Ovary (tissue), 9 donors: ENCODE measurements around the gene NFKBIZ. TPM values are rescaled to one million over a fixed set of nuclear protein-coding genes. Genes with fewer than 3 reads are reported as not detected.

Experiments used
- DNase-seq, 5 donors: peaks; one replicate each; pipeline ENCODE4 v3.0.0-alpha.2; 2019 to 2020
- H3K27ac ChIP-seq, 2 donors: fragments of 200-600 bp; one replicate each; pipeline versions ENCODE4 v1.5.1 to v1.8.0; 2019 to 2022
- H3K27me3 ChIP-seq: fragments of 200-600 bp; one replicate; pipeline ENCODE4 v1.8.0; 2022
- H3K36me3 ChIP-seq: fragments of 200-600 bp; sonication (generic); one replicate; pipeline ENCODE4 v1.5.1; 2019
- H3K4me1 ChIP-seq: one replicate; pipeline ENCODE4 v1.8.1; 2013; ENCODE audit warnings: mild to moderate bottlenecking, moderate library complexity; ENCODE audit not compliant: insufficient read depth
- H3K4me3 ChIP-seq: fragments of 200-600 bp; sonication (generic); one replicate; pipeline ENCODE4 v1.5.1; 2017
- H3K9me3 ChIP-seq, 2 donors: fragments of 200-600 bp in 1 of 2; sonication (generic) in 1 of 2; one replicate each; pipeline versions ENCODE4 v1.5.1 to v1.8.1; 2013 to 2019; ENCODE audit warnings: mild to moderate bottlenecking in 1 of 2, moderate library complexity in 1 of 2
- CTCF ChIP-seq, 3 donors: fragments of 450-650 bp in 2 of 3; fragments of 200-600 bp in 1 of 3; IDR thresholded peaks; one replicate each; pipeline versions ENCODE4 v1.5.1 to v1.8.0; 2016 to 2022; ENCODE audit warnings: antibody characterized with exemption in 3 of 3, mild to moderate bottlenecking in 1 of 3
- EP300 ChIP-seq: sonication (generic); formaldehyde crosslinking; IDR thresholded peaks from one replicate; pipeline ENCODE4 v1.6.1; 2017; ENCODE audit warnings: antibody characterized with exemption
- POLR2A ChIP-seq: fragments of 450-650 bp; IDR thresholded peaks from one replicate; pipeline ENCODE4 v1.6.1; 2017; ENCODE audit warnings: antibody characterized with exemption, mild to moderate bottlenecking, moderate library complexity
- WGBS, 3 donors: extraction: QIAGEN DNeasy Blood & Tissue Kit in 1 of 3; methylation state at CpG; one replicate each; pipeline versions ENCODE4 v1.1.5 to v1.1.7; 2013 to 2017; 5-methylcytosine and 5-hydroxymethylcytosine counted together
- intact Hi-C, 4 donors: fragments of 100-400 bp; cut with DNase I; formaldehyde crosslinking; loops; one replicate each; pipeline versions ENCODE4 v1.11.0 to v1.15.1; 2022 to 2023
- polyA plus RNA-seq, 2 donors: library from polyadenylated mRNA; stranded (reverse); fragments of 200-250 nt in 1 of 2; fragments of 350-450 nt in 1 of 2; fragmentation: Illumina TruSeq in 1 of 2; extraction: RNeasy Lipid Tissue Mini Kit (QIAGEN cat#74804) in 1 of 2; gene quantifications; one replicate each; pipeline ENCODE4 v1.2.3, GENCODE V29; 2013 to 2014
- total RNA-seq, 7 donors: library from RNA; depleted of rRNA in 2 of 7; stranded (reverse); fragments of >200 nt in 2 of 7; fragmentation: NEBNext Ultra II Directional in 3 of 7; extraction: Animal tissue kit (Norgen Biotek cat#: 25700) in 3 of 7; gene quantifications; one replicate each; pipeline versions ENCODE4 v1.1.0 to v1.2.4, GENCODE V29; 2016 to 2023
- donor health status: DM: no; HTN: no; CAD: no; lungs with moderate emphysema.
- donor health status: DM: no; HTN: no; CAD: no.
- donor health status: Bipolar disorder and iron deficiency.
- donor health status: DM: yes; HTN: yes; CAD: no.
- donor health status: DM: no; HTN: no; CAD: no.
- donor health status: DM: yes; HTN: yes; CAD: no.

Gene NFKBIZ
- total and polyA plus RNA-seq, 9 donors: 7.5 to 194 (median 42.0) TPM

GRCh38 chr3:101851850-101852714, 2.8 kb downstream of the NFKBIZ start:
- DNase-seq: no peak
- TF ChIP-seq EP300 (no peak), POLR2A (no peak), CTCF (IDR thresholded peaks at IDR 0.05) (no peak)
- intact Hi-C loops: loop anchor here in 1 of 4 donors (5.0 kb wide), 1 partner anchor 45 kb away; no protein-coding TSS in a partner anchor
- Histone ChIP-seq H3K4me1 (peaks cover 4% of the 10 kb centered on the region), H3K4me3 (peak overlapping the region; percentile 76), H3K9me3 (no peaks in the 10 kb centered on the region), H3K27ac (no peak overlapping the region), H3K27me3 (no peaks in the 10 kb centered on the region), H3K36me3 (no peaks in the 10 kb centered on the region)
- WGBS, 3 donors: 82 to 89% (median 88%) methylated on average over 6 of the region's 6 CpGs

- TF ChIP-seq CTCF (IDR thresholded peaks at IDR 0.05): no peak
- TF ChIP-seq POLR2A: no peak
- TF ChIP-seq EP300: no peak
- no peaks in the 10 kb centered on the region for H3K27me3 ChIP-seq
- H3K27ac ChIP-seq: no peak overlapping the region
- H3K4me1 ChIP-seq: peaks cover 4% of the 10 kb centered on the region
- no peak overlapping the region for H3K4me3 ChIP-seq
- intact Hi-C loops: loop anchor here in 1 of 4 donors (5.0 kb wide), 1 partner anchor 46 kb away; no protein-coding TSS in a partner anchor
- DNase-seq: no peak
- H3K36me3 ChIP-seq: no peaks in the 10 kb centered on the region
- 94 to 96% (median 94%) methylated on average over 8 of the region's 8 CpGs for whole genome bisulfite sequencing, 3 donors
- H3K9me3 ChIP-seq: no peaks in the 10 kb centered on the region
Measured at GRCh38 chr3:101852983-101853840, 3.9 kb downstream of the NFKBIZ start.

- 91 to 98% (median 97%) methylated on average over 3 of the region's 3 CpGs for WGBS, 3 donors
- no peaks in the 10 kb centered on the region for H3K9me3 ChIP-seq
- intact Hi-C loops: loop anchor here in 1 of 4 donors (5.0 kb wide), 1 partner anchor 47 kb away; no protein-coding TSS in a partner anchor
- DNase-seq: no peak
- no peak overlapping the region for H3K4me3 ChIP-seq
- H3K27ac ChIP-seq: no peak overlapping the region
- no peaks in the 10 kb centered on the region for H3K27me3 ChIP-seq
- peaks cover 4% of the 10 kb centered on the region for H3K4me1 ChIP-seq
- TF ChIP-seq CTCF (IDR thresholded peaks at IDR 0.05): no peak
- no peak for TF ChIP-seq POLR2A
- TF ChIP-seq EP300: no peak
- no peaks in the 10 kb centered on the region for H3K36me3 ChIP-seq
Measured at GRCh38 chr3:101853982-101854381, 4.7 kb downstream of the NFKBIZ start.

GRCh38 chr3:101854608-101855304, 5.4 kb downstream of the NFKBIZ start:
- Histone ChIP-seq H3K36me3 (no peaks in the 10 kb centered on the region), H3K4me3 (no peak overlapping the region), H3K27ac (no peak overlapping the region), H3K9me3 (no peaks in the 10 kb centered on the region), H3K27me3 (no peaks in the 10 kb centered on the region), H3K4me1 (peaks cover 4% of the 10 kb centered on the region)
- no peak for DNase-seq
- intact Hi-C loops: loop anchor here in 1 of 4 donors (5.0 kb wide), 1 partner anchor 47 kb away; no protein-coding TSS in a partner anchor
- WGBS, 3 donors: 95 to 98% (median 98%) methylated on average over 2 of the region's 2 CpGs
- no peak for TF ChIP-seq EP300
- TF ChIP-seq CTCF (IDR thresholded peaks at IDR 0.05): no peak
- TF ChIP-seq POLR2A: no peak
